Daoy (cell line): ENCODE results near the gene FPR1. TPM values are rescaled to one million over a fixed set of nuclear protein-coding genes. Genes with fewer than 3 reads are reported as not detected.
A peak's percentile ranks its signal among the peaks of the same experiment; 100 is the strongest.

Experiments used
- DNase-seq: peaks from one replicate; pipeline ENCODE4 v3.0.0-alpha.2; 2015; ENCODE audit warnings: low read depth
- total RNA-seq: library from RNA; depleted of rRNA; stranded (reverse); fragments of >200 nt; shearing (Covaris generic); gene quantifications from 2 replicates; pipeline ENCODE4 v1.2.3, GENCODE V29; 2014; rRNA removed

Gene FPR1
- total RNA-seq, result 0.74 and 2.9 TPM in 2 replicates

GRCh38 chr19:51751655-51752054, at the start of gene FPR1:
Gene FPR1 (minus strand): TSS chr19:51751878. CDS start chr19:51746994, 4,884 bp downstream.
- peak; percentile 89 for DNase-seq

- DNase-seq, result peak; percentile 93
Observed at GRCh38 chr19:51800473-51801244, 49.0 kb upstream of the FPR1 start.

- DNase-seq, result no peak
Observed at GRCh38 chr19:51799774-51800472, 48.2 kb upstream of the FPR1 start.

- DNase-seq, result peak; percentile 98
Observed at GRCh38 chr19:51799034-51799773, 47.5 kb upstream of the FPR1 start.

GRCh38 chr19:51798062-51798461, 46.4 kb upstream of the FPR1 start:
- DNase-seq, result no peak

GRCh38 chr19:51797480-51797879, 45.8 kb upstream of the FPR1 start:
- no peak for DNase-seq

- no peak for DNase-seq
Observed at GRCh38 chr19:51796195-51796679, 44.6 kb upstream of the FPR1 start.

GRCh38 chr19:51794885-51795490, 43.3 kb upstream of the FPR1 start, which contains the start of gene FPR3:
Gene FPR3 (plus strand): TSS chr19:51795157. CDS start chr19:51823749, 28,592 bp downstream.
- DNase-seq, result no peak

GRCh38 chr19:51793994-51794393, 42.3 kb upstream of the FPR1 start:
- no peak for DNase-seq

GRCh38 chr19:51792932-51793331, 41.3 kb upstream of the FPR1 start:
- no peak for DNase-seq

GRCh38 chr19:51789061-51789795, 37.5 kb upstream of the FPR1 start:
- DNase-seq, result peak; percentile 23

- DNase-seq, result no peak
Observed at GRCh38 chr19:51788029-51788428, 36.4 kb upstream of the FPR1 start.

GRCh38 chr19:51786646-51787494, 35.2 kb upstream of the FPR1 start:
- DNase-seq, result no peak

- DNase-seq, result peak; percentile 75
Observed at GRCh38 chr19:51784922-51785690, 33.4 kb upstream of the FPR1 start.

GRCh38 chr19:51784109-51784785, 32.6 kb upstream of the FPR1 start:
- DNase-seq, result no peak

GRCh38 chr19:51783372-51783771, 31.7 kb upstream of the FPR1 start:
- DNase-seq, result peak; percentile 51

- no peak for DNase-seq
Observed at GRCh38 chr19:51781999-51782398, 30.3 kb upstream of the FPR1 start.

GRCh38 chr19:51780270-51780669, 28.6 kb upstream of the FPR1 start:
- no peak for DNase-seq

- DNase-seq, result no peak
Observed at GRCh38 chr19:51779703-51780102, 28.0 kb upstream of the FPR1 start.
